ENCODE results near the gene MDP1. TPM values are rescaled to one million over a fixed set of nuclear protein-coding genes. Genes with fewer than 3 reads are reported as not detected.
"Not testable (repeated sequence)": the region's sequence is repeated elsewhere in the genome, so short reads cannot be mapped to it uniquely, and the experiment has no call there.

The MDP1 gene
- total RNA-seq, 3 donors from 2014 or later, result 11.1 to 14.8 (median 13.2) TPM

DNA sequence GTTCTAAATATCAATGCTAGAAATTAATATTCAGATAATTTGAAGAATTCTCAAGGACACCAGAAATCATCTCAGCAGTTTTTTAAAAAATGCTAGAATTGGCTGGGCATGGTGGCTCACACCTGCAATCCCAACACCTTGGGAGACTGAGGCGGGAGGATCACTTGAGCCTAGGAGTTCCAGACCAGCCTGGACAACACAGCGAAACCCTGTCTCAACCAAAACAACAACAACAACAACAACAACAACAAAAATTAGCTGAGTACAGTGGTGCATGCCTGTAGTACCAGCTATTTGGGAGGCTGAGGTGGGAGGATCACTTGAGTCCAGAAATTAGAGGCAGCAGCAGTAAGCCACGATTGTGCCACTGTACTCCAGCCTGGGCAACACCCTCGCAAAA is 3.2 kb upstream of the MDP1 start:
- ATAC-seq, result no peak
- no peaks in the 10 kb centered on the region for H3K36me3 ChIP-seq (ENCODE audit: low read depth)
- peaks cover 9% of the 10 kb centered on the region for H3K4me1 ChIP-seq (ENCODE audit: low read depth)
- no peak overlapping the region for H3K4me3 ChIP-seq
- no peak for DNase-seq
- intact Hi-C loops (cut with DNase I, micrococcal nuclease), result no loop called here
- H3K9me3 ChIP-seq, result no peaks in the 10 kb centered on the region
- TF ChIP-seq, protein P1, sequence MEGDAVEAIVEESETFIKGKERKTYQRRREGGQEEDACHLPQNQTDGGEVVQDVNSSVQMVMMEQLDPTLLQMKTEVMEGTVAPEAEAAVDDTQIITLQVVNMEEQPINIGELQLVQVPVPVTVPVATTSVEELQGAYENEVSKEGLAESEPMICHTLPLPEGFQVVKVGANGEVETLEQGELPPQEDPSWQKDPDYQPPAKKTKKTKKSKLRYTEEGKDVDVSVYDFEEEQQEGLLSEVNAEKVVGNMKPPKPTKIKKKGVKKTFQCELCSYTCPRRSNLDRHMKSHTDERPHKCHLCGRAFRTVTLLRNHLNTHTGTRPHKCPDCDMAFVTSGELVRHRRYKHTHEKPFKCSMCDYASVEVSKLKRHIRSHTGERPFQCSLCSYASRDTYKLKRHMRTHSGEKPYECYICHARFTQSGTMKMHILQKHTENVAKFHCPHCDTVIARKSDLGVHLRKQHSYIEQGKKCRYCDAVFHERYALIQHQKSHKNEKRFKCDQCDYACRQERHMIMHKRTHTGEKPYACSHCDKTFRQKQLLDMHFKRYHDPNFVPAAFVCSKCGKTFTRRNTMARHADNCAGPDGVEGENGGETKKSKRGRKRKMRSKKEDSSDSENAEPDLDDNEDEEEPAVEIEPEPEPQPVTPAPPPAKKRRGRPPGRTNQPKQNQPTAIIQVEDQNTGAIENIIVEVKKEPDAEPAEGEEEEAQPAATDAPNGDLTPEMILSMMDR (IDR thresholded peaks at IDR 0.05), result no peak

DNA sequence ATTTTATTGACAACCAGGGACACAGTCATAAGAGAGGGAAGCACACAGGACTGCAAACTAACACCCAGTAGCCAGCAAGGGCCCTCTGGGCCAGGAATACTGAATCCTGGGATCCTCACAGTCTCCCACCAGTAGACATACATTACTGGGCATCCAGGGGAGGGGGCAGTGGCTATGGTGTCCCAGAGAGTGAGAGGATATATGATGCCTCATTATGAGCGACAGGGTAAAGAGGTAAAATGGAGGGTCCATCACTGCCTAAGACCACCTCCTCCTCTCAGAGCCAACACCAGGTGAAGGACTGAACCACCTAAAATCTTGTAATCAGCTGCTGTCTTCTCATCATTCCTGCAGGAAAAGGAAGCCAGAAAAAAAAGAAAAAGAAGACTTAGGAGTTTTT is 1.0 kb upstream of the MDP1 start:
- H3K9me3 ChIP-seq; ATAC-seq; DNase-seq; H3K4me3 ChIP-seq; intact Hi-C loops (cut with DNase I, micrococcal nuclease); H3K36me3 ChIP-seq (ENCODE audit: low read depth): not testable (repeated sequence)
- H3K4me1 ChIP-seq (ENCODE audit: low read depth), result peaks cover 19% of the 10 kb centered on the region

DNA sequence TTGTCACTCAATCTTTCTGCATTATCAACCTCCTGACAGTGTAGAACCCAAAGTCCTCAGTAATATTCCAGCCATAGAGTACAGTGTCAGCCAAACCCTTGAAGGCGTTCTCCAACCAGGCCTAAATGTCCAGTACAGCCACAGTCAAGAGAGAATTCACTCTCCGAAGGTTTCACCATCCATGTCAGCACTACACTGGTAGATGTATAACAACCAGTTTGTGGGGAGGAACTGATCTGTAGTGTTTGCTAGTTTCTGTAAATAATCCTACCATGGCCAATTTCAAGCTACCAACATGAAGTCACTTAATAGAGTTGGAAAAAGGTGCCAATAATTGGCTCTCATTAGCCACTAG is 456 bp upstream of the MDP1 start:
- H3K36me3 ChIP-seq (ENCODE audit: low read depth), result no peaks in the 10 kb centered on the region
- H3K9me3 ChIP-seq, result no peaks in the 10 kb centered on the region
- H3K4me1 ChIP-seq (ENCODE audit: low read depth), result peaks cover 19% of the 10 kb centered on the region
- TF ChIP-seq, protein P1 (IDR thresholded peaks at IDR 0.05), result no peak
- intact Hi-C loops (cut with DNase I, micrococcal nuclease), result no loop called here
- DNase-seq, result no peak
- H3K4me3 ChIP-seq, result no peak overlapping the region
- ATAC-seq, result no peak

DNA sequence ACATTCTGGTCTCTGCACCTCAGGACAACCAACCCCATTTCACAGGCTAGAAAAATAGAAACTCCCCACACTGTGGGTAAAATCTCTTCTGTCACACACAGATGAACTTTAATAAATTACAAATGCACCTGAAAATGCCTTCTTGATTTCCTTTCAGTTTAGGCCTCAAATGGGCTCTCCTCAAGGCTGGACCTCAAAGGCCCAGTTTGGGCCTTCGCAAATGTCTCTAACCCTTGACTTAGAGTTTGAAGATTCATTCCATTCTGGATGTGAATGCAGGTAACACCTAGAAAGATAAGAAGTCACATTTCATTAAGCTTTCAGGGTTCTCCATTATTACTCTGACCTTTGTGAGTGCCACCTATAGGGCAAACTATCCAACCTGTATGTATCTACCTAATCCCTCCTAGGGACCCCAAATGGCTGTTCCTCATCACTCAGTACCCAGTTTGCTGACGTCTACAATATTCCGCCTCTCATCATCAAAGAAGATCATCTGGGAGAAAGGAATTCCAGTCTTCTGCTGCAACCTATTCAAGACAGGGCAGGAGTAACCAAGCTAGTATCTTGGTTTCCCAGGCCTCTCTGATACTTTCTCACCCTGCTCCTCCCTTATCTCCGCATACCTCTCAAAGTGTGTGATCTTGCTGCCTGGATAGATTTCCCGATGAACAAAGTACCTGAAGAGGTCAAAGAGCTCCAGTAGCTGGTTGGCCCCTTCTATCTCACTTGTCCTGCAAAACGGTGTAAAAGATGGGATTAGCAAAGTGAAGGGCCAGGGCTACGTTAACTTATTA is 1.8 kb downstream of the MDP1 start:
- ATAC-seq, result no peak
- TF ChIP-seq, protein P1 (IDR thresholded peaks at IDR 0.05), result no peak
- Histone ChIP-seq H3K9me3 (no peaks in the 10 kb centered on the region), H3K36me3 (ENCODE audit: low read depth) (peaks cover 3% of the 10 kb centered on the region), H3K4me1 (ENCODE audit: low read depth) (peaks cover 19% of the 10 kb centered on the region), H3K4me3 (no peak overlapping the region)
- intact Hi-C loops (cut with DNase I, micrococcal nuclease), result no loop called here
- DNase-seq, result no peak

DNA sequence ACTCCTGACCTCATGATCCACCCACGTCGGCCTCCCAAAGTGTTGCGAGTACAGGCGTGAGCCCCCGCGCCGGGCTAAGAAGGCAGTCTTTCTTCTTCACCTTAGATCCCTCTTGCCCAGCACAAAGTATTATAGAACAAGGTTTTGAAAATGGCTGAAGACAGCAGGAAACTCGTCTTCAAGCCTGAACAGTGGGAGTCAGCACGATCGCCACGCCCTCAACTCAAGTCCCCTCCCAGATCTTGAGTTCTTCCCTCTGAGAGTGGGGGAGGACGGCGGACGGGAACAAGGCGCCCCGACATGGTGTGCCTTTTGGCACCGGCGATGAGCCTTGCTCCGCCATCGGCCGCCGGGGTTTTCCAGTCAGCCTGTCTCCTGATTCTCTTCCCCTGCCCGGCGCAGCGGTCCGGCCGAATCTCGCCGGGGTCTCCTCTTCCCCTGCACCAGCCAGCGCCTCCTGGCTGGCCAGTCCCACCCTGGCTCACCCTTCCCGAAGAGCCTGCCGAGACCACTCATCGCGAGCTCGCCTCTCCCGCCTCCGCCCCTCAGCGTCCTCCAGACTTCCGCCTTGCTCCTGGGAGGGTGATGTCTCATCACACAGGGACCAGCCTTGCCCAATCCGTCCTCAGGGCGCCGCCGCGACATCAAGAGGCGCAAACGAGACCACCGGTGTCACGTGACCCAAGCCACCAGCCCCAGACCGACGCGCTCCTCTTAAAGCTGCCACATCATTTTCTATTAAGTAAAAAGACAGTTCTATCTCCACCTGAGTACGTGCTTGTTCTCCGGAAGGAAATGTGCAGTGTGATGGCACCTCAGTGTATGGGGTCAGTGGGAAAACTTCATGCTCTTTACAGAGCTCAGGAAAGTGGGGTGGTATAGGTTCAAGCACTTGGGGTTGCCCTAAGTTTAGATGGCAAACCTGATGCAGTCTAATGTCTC is 2.7 kb downstream of the MDP1 start, which contains the start of gene CHMP4A:
Gene CHMP4A, minus strand, starts transcription at position 565 of the 942 bp plus-strand sequence. Its CDS starts 49 bp downstream, at position 516.
- H3K9me3 ChIP-seq, result no peaks in the 10 kb centered on the region
- ATAC-seq (peak; percentile 91), DNase-seq (peak; percentile 96 to 99 (median 97))
- H3K4me3 ChIP-seq, result peak within 1 kb of the TSS; percentile 37
- peaks cover 3% of the 10 kb centered on the region for H3K36me3 ChIP-seq (ENCODE audit: low read depth)
- TF ChIP-seq, protein P1 (IDR thresholded peaks at IDR 0.05), result no peak
- intact Hi-C loops (cut with DNase I, micrococcal nuclease), result no loop called here
- peaks cover 19% of the 10 kb centered on the region for H3K4me1 ChIP-seq (ENCODE audit: low read depth)

DNA sequence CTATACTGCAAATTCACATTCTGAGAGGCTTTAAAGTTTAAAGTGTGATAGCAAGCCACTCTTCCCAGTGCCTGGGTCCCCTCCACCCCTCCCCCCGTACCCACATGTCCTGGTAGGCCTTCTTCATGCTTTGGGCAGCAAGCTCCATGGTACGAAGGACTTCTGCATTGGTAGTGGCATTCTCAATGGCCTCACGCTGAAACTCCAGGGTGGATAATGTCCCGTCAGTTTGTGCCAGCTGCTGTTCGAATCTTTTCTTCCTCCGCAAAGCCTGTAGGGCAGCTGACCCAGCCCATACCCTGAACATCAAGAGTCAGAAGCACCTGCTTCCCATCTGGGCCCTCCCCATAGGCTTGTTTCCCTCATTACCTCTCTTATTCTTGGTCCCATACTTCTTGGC is 4.6 kb downstream of the MDP1 start:
- no peak for DNase-seq
- TF ChIP-seq, protein P1 (IDR thresholded peaks at IDR 0.05), result no peak
- Histone ChIP-seq H3K9me3 (no peaks in the 10 kb centered on the region), H3K36me3 (ENCODE audit: low read depth) (peaks cover 3% of the 10 kb centered on the region), H3K4me1 (ENCODE audit: low read depth) (peaks cover 19% of the 10 kb centered on the region), H3K4me3 (no peak overlapping the region)
- no peak for ATAC-seq
- intact Hi-C loops (cut with DNase I, micrococcal nuclease), result no loop called here

Measured in mucosa of descending colon (tissue), 3 donors.